ENCODE results near the gene EBF4.

Gene EBF4

DNA sequence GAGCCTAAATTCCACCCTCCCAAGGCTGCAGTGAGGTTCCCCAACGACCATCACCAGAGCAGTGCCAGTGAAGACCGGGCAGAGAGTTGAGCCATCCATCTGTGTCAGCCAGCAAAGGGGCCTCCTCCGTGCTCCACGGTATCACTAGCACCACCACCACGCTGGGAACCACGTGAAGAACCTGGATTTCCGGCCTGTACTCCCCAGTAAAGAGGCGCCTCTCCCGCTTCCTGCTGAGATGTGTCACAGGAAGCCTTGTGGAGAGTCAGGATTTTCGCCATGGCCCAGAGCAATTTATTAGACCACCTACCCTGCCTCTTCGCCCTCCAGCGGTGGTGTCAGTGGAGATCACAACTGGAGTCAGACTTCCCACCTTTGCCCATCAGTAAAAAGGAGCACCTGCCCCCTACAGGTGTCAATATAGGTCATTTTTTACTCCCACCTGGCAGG, 79.1 kb downstream of the EBF4 start:
- DNase-seq (ENCODE audit: low spot score): peak; percentile 27
- in situ Hi-C loops (cut with MboI; ENCODE audit: low sequenced_read_pairs, unreplicated experiment): no loop called here
- TF ChIP-seq, protein P1, sequence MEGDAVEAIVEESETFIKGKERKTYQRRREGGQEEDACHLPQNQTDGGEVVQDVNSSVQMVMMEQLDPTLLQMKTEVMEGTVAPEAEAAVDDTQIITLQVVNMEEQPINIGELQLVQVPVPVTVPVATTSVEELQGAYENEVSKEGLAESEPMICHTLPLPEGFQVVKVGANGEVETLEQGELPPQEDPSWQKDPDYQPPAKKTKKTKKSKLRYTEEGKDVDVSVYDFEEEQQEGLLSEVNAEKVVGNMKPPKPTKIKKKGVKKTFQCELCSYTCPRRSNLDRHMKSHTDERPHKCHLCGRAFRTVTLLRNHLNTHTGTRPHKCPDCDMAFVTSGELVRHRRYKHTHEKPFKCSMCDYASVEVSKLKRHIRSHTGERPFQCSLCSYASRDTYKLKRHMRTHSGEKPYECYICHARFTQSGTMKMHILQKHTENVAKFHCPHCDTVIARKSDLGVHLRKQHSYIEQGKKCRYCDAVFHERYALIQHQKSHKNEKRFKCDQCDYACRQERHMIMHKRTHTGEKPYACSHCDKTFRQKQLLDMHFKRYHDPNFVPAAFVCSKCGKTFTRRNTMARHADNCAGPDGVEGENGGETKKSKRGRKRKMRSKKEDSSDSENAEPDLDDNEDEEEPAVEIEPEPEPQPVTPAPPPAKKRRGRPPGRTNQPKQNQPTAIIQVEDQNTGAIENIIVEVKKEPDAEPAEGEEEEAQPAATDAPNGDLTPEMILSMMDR (IDR thresholded peaks at IDR 0.05; ENCODE audit: borderline replicate concordance, control extremely low read depth, extremely low read depth, insufficient read depth, missing control alignments): no peak

DNA sequence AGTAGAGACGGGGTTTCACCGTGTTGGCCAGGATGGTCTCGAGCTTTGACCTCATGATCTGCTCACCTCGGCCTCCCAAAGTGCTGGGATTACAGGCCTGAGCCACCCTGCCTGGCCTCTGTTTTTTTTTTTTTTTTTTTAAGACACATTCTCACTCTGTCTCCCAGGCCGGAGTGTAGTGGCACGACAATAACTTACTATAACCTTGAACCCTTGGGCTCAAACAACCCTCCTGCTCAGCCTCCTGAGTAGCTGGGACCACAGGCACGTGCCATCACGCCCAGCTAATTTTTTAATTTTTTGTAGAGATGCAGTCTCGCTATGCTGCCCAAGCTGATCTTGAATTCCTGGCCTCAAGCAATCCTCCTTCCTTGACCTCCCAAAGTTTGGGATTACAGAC, 81.2 kb downstream of the EBF4 start:
- TF ChIP-seq, protein P1 (IDR thresholded peaks at IDR 0.05; ENCODE audit: borderline replicate concordance, control extremely low read depth, extremely low read depth, insufficient read depth, missing control alignments): no peak
- in situ Hi-C loops (cut with MboI; ENCODE audit: low sequenced_read_pairs, unreplicated experiment): no loop called here
- DNase-seq (ENCODE audit: low spot score): no peak

GRCh38 chr20:2775139-2775538, 82.6 kb downstream of the EBF4 start:
- DNase-seq (ENCODE audit: low spot score): no peak
- TF ChIP-seq, protein P1 (IDR thresholded peaks at IDR 0.05; ENCODE audit: borderline replicate concordance, control extremely low read depth, extremely low read depth, insufficient read depth, missing control alignments): no peak
- in situ Hi-C loops (cut with MboI; ENCODE audit: low sequenced_read_pairs, unreplicated experiment): no loop called here

GRCh38 chr20:2778602-2779321, 86.2 kb downstream of the EBF4 start:
- in situ Hi-C loops (cut with MboI; ENCODE audit: low sequenced_read_pairs, unreplicated experiment): no loop called here
- TF ChIP-seq, protein P1 (IDR thresholded peaks at IDR 0.05; ENCODE audit: borderline replicate concordance, control extremely low read depth, extremely low read depth, insufficient read depth, missing control alignments): no peak
- no peak for DNase-seq (ENCODE audit: low spot score)

DNA sequence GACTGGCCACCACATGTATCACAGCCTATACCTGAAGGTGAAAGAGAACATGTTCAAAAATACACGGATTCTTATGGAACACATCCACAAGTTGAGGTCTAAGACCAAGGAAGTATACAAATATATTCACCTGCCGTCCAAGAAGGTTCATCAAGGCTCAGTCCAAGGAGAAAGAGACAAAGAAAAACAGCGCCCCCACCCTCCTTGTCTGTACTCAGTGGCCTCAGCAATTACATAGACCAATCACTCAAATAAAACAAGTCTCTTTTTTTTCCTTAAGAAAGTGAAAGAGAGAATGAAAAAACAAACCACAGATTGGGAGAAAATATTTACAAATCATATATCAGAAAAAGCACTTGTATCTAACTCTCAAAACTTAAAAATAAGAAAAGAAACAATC, 88.4 kb downstream of the EBF4 start:
- no peak for DNase-seq (ENCODE audit: low spot score)
- TF ChIP-seq, protein P1 (IDR thresholded peaks at IDR 0.05; ENCODE audit: borderline replicate concordance, control extremely low read depth, extremely low read depth, insufficient read depth, missing control alignments): no peak

DNA sequence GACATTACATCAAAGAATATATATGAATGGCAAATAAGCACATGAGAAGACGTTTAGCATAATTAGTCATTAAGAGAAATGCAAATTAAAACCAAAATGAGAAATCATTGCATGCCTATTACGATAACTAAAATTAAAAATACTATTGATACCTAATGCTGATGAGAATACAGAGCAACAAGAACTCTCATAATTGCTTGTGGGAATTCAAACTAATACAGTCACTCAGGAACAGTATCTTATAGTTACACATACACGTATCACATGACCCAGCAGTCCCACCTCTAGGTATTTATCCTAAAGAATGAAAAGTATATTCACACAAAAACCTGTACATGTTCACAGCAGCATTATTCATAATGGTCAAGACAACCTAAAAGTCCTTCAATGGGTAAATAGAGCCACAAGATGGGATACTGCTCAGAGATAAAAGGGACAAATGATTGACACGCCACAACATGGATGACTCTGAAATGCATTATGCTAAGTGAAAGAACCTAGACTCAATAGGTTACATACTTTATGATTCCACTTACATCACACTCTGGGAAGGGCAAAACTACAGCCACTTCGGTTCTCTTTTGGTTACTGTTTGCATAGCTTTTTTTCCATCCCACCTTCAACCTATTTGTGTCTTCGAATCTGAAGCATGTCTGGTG, 91.5 kb downstream of the EBF4 start:
- in situ Hi-C loops (cut with MboI; ENCODE audit: low sequenced_read_pairs, unreplicated experiment): no loop called here
- no peak for DNase-seq (ENCODE audit: low spot score)
- TF ChIP-seq, protein P1 (IDR thresholded peaks at IDR 0.05; ENCODE audit: borderline replicate concordance, control extremely low read depth, extremely low read depth, insufficient read depth, missing control alignments): no peak

More for the DNA sequence above, 88.4 kb downstream of the EBF4 start:
- in situ Hi-C loops (cut with MboI; ENCODE audit: low sequenced_read_pairs, unreplicated experiment): no loop called here
